Mucosa of rectum (tissue), 2 donors: ENCODE results near the gene PACS1.

Experiments used
- H3K27ac ChIP-seq, 2 donors: one replicate each; pipeline ENCODE4 v1.7.0; 2013; ENCODE audit warnings: inconsistent platforms in 2 of 2, low read depth in 2 of 2, low read length in 2 of 2
- H3K27me3 ChIP-seq, 2 donors: one replicate each; pipeline ENCODE4 v1.7.0; 2013; ENCODE audit warnings: low read length in 2 of 2; ENCODE audit not compliant: control insufficient read depth in 2 of 2, insufficient read depth in 2 of 2
- H3K36me3 ChIP-seq, 2 donors: one replicate each; pipeline ENCODE4 v1.7.0; 2013; ENCODE audit warnings: low read length in 2 of 2; ENCODE audit not compliant: control insufficient read depth in 2 of 2, insufficient read depth in 2 of 2
- H3K4me1 ChIP-seq, 2 donors: one replicate each; pipeline ENCODE4 v1.7.0; 2013; ENCODE audit warnings: low read length in 2 of 2, mild to moderate bottlenecking in 1 of 2; ENCODE audit not compliant: control insufficient read depth in 2 of 2, insufficient read depth in 2 of 2
- H3K4me3 ChIP-seq, 2 donors: one replicate each; pipeline ENCODE4 v1.7.0; 2013; ENCODE audit warnings: low read length in 2 of 2
- H3K9ac ChIP-seq, 2 donors: one replicate each; pipeline ENCODE4 v1.7.0; 2013; ENCODE audit warnings: low read length in 2 of 2, low read depth in 1 of 2, mild to moderate bottlenecking in 1 of 2
- H3K9me3 ChIP-seq, 2 donors: one replicate each; pipeline ENCODE4 v1.7.0; 2013; ENCODE audit warnings: low read length in 2 of 2; ENCODE audit not compliant: control insufficient read depth in 2 of 2
- donor health status: healthy.
- donor health status: Normal muscosa, but diverticular disease.

The PACS1 gene

DNA sequence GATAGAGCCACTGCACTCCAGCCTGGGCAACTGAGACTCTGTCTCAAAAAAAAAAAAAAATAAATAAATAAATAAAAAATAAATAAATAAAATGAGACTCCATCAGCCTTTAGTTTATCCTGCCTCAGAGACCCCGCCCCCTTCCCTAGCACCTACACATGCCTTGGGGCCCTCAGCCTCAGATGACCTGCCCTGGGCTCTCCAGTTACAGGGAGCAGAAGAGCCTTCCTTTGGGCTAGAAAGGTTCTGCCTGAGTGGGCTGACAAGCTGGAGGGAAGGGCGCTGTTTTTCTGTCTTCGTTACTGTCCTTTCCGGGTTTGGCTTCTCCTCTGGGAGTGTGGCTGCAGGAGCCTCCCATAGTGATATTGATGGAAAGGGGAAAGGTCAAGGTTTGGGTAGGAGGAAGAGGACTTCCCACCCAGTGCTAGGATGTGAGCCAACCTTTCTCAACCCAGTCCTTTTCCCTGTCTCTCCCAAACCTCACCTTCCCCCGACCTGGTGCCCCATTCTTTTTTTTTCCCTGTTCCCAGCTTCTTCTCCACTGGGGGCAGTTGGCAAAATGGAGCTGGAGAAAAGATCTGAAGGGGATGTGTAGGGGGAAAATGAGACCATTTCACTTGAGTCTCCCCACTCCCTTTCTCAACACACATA lies 19.4 kb upstream of the PACS1 start:
- H3K27me3 ChIP-seq = peaks cover 3 to 6% of the 10 kb centered on the region in 2 donors
- H3K4me1 ChIP-seq = peaks cover 18 to 23% of the 10 kb centered on the region in 2 donors
- peak overlapping the region; percentile 83 to 84 for H3K9ac ChIP-seq
- H3K9me3 ChIP-seq = no peaks in the 10 kb centered on the region
- H3K4me3 ChIP-seq = peak overlapping the region; percentile 94 to 97
- H3K36me3 ChIP-seq = peaks cover 11 to 12% of the 10 kb centered on the region in 2 donors
- H3K27ac ChIP-seq = peak overlapping the region; percentile 89 to 92

DNA sequence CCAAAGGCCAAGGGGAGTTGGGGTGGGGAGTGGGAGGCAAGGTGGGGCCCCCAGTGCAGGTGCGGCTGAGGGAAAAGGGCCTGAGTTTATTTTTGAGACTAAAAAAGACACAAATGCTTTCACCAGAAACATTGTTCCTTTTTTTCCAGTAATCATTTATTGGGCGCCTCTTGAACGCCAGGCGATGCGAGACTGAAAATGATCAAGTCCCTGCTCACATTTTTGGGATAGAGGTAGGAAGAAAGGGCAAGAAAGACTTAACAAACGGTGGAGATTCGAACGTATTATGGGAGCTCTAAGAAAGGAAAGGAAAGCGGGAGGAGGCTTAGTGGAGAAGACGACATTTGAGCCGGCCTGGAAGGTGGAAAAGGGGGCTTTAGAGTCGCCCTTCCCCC lies 18.7 kb upstream of the PACS1 start:
- Histone ChIP-seq H3K27me3 (peaks cover 2 to 3% of the 10 kb centered on the region in 2 donors), H3K36me3 (peaks cover 13 to 17% of the 10 kb centered on the region in 2 donors), H3K9me3 (no peaks in the 10 kb centered on the region), H3K4me3 (peak overlapping the region; percentile 94 to 97), H3K27ac (peak overlapping the region; percentile 89 to 92), H3K9ac (peak overlapping the region; percentile 83 to 84), H3K4me1 (peaks cover 18 to 23% of the 10 kb centered on the region in 2 donors)

DNA sequence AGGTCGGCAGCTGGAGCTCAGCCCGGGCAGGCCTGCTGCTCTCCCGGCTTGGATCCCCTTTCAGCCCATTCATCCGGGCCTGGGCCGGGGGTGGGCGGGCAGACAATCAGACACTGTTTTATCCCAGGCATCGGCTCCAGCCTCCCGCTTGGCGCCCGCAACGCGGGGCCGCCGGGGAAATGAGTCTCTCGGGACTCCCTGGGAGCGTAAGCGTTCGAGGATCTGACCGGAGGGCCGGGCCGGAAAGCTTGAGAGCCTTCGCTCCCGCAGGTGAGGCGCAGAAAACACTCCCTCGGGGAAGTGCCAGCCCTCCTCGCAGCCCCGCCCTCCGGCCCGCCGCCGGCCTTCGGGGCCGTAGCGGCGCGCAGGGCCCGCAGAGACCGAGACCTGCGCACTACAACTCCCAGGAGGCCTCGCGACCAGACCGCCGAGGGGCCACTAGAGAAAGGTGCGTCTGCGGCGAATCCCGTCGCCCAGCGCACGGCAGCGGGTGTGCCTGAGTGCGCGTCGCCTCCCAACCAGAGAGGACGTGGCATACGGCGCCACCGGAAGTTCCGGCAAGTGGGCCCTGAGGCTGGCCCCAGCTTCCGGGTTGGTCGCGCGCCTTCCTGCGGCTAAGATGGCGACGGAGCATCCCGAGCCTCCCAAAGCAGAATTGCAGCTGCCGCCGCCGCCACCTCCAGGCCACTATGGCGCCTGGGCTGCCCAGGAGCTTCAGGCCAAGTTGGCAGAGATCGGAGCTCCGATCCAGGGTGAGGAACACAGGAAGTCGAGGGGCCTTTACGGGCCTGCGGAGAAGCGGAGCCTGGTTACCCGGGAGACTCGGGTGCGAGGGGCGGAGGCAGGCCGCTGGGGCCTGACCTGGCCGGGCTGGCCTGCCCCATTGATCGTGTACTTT lies 18.1 kb upstream of the PACS1 start, which contains the start of gene SF3B2:
Gene SF3B2 (plus strand): TSS at position 599 of the 898 bp plus-strand sequence. CDS start 21 bp downstream, at position 620.
- Histone ChIP-seq H3K27me3 (no peaks in the 10 kb centered on the region), H3K4me3 (peak within 1 kb of the TSS; percentile 94 to 97), H3K9me3 (no peaks in the 10 kb centered on the region), H3K27ac (peak within 1 kb of the TSS; percentile 89 to 92), H3K36me3 (peaks cover 20 to 23% of the 10 kb centered on the region in 2 donors), H3K9ac (peak within 1 kb of the TSS; percentile 83 to 89), H3K4me1 (peaks cover 18 to 23% of the 10 kb centered on the region in 2 donors)

DNA sequence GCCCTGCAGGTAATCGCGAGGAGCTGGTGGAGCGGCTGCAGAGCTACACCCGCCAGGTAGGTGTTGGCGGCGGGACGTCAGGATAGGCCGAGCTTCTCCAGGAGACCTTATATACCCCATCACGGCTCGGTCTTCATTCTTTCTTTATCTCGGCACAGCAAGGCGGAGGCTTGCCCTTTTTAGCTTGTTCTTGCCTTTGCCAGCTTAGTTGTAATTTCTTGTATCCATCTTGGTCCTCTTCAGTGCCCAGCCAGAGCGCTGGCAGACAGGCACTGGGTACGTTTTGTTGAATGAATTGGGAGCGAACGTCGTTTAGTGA lies 17.4 kb upstream of the PACS1 start:
- H3K4me3 ChIP-seq = peak overlapping the region; percentile 94 to 97
- no peaks in the 10 kb centered on the region for H3K9me3 ChIP-seq
- no peaks in the 10 kb centered on the region for H3K27me3 ChIP-seq
- peak overlapping the region; percentile 83 to 89 for H3K9ac ChIP-seq
- H3K36me3 ChIP-seq = peaks cover 21 to 28% of the 10 kb centered on the region in 2 donors
- peaks cover 18 to 23% of the 10 kb centered on the region in 2 donors for H3K4me1 ChIP-seq
- H3K27ac ChIP-seq = peak overlapping the region; percentile 89 to 92

DNA sequence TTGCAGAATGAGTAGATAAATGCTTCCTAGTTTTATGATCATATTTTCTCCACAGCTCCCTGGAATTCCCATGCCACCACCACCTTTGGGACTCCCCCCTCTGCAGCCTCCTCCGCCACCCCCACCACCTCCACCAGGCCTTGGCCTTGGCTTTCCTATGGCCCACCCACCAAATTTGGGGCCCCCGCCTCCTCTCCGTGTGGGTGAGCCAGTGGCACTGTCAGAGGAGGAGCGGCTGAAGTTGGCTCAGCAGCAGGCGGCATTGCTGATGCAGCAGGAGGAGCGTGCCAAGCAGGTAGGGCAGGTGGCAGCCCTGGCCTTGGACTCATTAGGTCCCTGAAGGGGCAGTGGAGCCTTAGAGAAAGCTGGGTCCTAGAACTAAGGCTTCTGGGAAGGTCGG lies 15.1 kb upstream of the PACS1 start:
- peaks cover 18 to 23% of the 10 kb centered on the region in 2 donors for H3K4me1 ChIP-seq
- H3K27me3 ChIP-seq = no peaks in the 10 kb centered on the region
- no peaks in the 10 kb centered on the region for H3K9me3 ChIP-seq
- no peak overlapping the region for H3K9ac ChIP-seq
- no peak overlapping the region for H3K27ac ChIP-seq
- peaks cover 43 to 50% of the 10 kb centered on the region in 2 donors for H3K36me3 ChIP-seq
- no peak overlapping the region for H3K4me3 ChIP-seq

DNA sequence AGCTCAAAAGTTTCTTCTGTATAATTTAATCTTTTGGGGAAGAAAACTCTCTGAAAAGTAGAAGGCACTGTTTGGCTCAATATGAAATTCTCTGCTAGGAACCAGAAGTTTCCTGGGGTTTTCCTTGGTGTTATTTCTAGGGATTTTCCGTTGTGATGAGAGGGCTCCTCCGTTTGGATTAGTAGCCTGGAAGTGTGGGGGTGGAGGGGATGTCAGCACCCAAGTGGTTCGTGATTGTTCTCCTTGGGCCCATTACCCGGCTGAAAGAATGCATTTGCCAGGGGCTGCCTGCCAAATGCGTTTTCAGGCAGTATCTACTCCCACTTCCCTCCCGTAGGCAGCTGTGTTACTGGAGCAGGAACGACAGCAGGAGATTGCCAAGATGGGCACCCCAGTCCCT lies 13.6 kb upstream of the PACS1 start:
- no peaks in the 10 kb centered on the region for H3K9me3 ChIP-seq
- no peak overlapping the region for H3K9ac ChIP-seq

DNA sequence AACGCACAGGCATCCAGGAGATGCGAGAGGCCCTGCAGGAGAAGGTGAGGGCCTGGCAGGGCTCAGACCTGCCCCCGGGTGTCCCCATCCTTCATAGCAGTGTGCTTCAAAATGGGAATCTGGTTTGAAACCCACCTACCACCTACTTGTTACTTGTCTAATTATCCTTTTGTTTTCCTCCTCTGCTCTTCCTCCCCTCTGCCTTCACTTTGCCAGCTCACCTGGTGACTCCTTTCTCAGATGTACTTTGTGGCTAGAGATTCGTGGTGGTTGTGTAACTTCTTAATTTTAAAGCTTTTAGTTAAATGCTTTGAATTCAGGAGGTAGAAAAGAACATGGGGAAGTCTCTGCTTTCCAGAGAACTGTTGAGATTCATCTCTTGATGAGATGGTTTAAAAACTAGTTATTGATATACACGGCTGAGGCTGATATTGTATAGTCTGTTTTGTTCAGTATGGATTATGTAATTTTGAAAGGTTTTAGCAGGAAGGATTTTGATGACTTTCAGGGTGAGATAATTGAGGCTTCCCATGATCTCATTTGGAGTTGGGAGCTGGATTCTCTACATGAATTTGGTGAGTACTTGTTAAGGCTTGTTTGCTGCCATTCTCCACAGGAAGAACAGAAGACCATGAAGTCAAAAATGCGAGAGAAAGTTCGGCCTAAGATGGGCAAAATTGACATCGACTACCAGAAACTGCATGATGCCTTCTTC lies 9.9 kb upstream of the PACS1 start:
- H3K4me3 ChIP-seq = no peak overlapping the region
- no peaks in the 10 kb centered on the region for H3K4me1 ChIP-seq
- no peaks in the 10 kb centered on the region for H3K9me3 ChIP-seq
- no peak overlapping the region for H3K9ac ChIP-seq
- H3K27me3 ChIP-seq = no peaks in the 10 kb centered on the region
- peaks cover 84 to 86% of the 10 kb centered on the region in 2 donors for H3K36me3 ChIP-seq
- H3K27ac ChIP-seq = no peak overlapping the region

More for the DNA sequence above, 13.6 kb upstream of the PACS1 start:
- H3K27ac ChIP-seq = no peak overlapping the region
- peaks cover 10 to 15% of the 10 kb centered on the region in 2 donors for H3K4me1 ChIP-seq
- H3K36me3 ChIP-seq = peaks cover 58 to 65% of the 10 kb centered on the region in 2 donors
- no peak overlapping the region for H3K4me3 ChIP-seq
- no peaks in the 10 kb centered on the region for H3K27me3 ChIP-seq

DNA sequence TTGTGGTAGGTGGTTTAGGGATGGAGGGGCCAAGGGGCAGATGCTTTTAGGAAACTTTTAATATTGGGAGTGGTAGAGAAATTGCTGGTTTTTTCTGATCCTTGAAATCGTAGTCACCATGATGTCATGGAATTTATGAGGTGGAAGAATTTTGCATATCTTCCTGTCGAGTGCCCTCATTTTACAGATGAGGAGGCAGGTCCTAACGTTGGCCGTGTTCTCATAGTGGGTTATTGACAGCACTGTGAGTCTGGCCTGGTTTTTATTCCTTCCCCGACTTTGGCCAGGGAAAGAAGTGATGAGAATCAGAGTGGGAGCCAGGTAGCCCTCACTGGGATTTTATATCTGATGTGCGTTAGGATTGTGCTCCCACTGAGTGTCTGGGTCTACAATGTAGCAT lies 8.8 kb upstream of the PACS1 start:
- Histone ChIP-seq H3K27me3 (no peaks in the 10 kb centered on the region), H3K9ac (no peak overlapping the region), H3K9me3 (no peaks in the 10 kb centered on the region), H3K27ac (no peak overlapping the region), H3K36me3 (peaks cover 79 to 85% of the 10 kb centered on the region in 2 donors), H3K4me3 (no peak overlapping the region), H3K4me1 (no peaks in the 10 kb centered on the region)

DNA sequence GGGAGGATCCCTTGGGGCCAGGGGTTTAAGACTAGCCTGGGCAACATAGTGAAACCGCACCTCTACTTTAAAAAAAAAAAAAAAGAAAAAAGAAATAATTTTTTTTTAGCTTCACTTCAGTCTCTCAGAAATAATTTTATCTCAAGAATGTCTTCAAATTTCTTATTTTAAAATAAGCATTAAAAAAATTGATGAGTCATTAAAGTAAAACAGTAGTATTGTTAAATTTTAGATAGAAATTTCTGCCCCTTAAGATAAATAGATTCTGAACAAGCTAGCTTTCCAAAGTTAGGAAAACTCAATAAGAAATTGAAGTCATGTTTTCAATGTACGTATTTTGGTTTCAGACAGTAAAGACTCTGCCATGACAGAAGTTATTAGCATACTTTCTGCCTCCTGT lies 7.7 kb upstream of the PACS1 start:
- H3K9me3 ChIP-seq = no peaks in the 10 kb centered on the region
- no peak overlapping the region for H3K4me3 ChIP-seq
- H3K36me3 ChIP-seq = peaks cover 80 to 85% of the 10 kb centered on the region in 2 donors
- no peak overlapping the region for H3K27ac ChIP-seq
- no peaks in the 10 kb centered on the region for H3K27me3 ChIP-seq
- H3K4me1 ChIP-seq = no peaks in the 10 kb centered on the region
- H3K9ac ChIP-seq = no peak overlapping the region
